Brain microvascular endothelial cell (primary cell): ENCODE results near the gene APLP2.
A peak's percentile ranks its signal among the peaks of the same experiment; 100 is the strongest.

Source experiments
- DNase-seq: peaks from one replicate; pipeline ENCODE4 v3.0.0-alpha.2; 2020
- H3K27ac ChIP-seq: fragments of 250-450 bp; sonication (Bioruptor Pico); 2 replicates; pipeline ENCODE4 v1.5.1; 2020; ENCODE audit warnings: mild to moderate bottlenecking, moderate library complexity
- H3K27me3 ChIP-seq: fragments of 250-450 bp; sonication (Bioruptor Pico); replicated peaks from 2 replicates; pipeline ENCODE4 v1.5.1; 2020; ENCODE audit warnings: mild to moderate bottlenecking
- H3K36me3 ChIP-seq: fragments of 250-450 bp; sonication (Bioruptor Pico); replicated peaks from 2 replicates; pipeline ENCODE4 v1.5.1; 2020; ENCODE audit warnings: mild to moderate bottlenecking
- H3K4me3 ChIP-seq: 2 replicates; pipeline ENCODE4 v1.5.1; 2011; ENCODE audit warnings: low read depth, mild to moderate bottlenecking, control low read depth, low read length, moderate library complexity
- in situ Hi-C: cut with HindIII; loops from 2 replicates; pipeline ENCODE4 v1.10.0; 2017; ENCODE audit warnings: low sequenced_read_pairs, low pct_ligation_motif_present
- TF ChIP-seq, protein P1 (sequence below): IDR thresholded peaks from 2 replicates; pipeline ENCODE4 v1.5.1; 2011; ENCODE audit warnings: low read depth, mild to moderate bottlenecking, moderate library complexity, low read length, control low read depth, inconsistent platforms; ENCODE audit errors: missing control alignments

APLP2 gene

DNA sequence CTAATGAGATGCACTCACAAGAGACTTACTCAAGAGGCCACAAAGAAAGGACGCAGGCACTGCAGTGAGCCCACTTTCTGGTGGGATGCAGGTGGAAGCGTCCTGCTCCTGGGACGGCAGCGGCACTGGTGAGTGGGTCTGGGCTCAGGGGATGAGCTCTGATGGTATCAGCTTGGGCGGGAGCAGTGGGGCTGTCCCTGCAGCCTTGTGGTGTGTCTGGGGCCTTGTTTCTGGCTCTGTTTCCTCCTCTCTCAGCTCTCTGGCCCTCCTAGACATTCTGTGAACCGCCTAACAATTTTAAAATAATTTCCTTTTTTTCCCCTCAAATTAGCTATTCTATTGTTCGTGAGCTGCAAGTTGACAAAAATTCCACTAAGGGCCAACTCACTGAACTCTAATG is 81.1 kb downstream of the APLP2 start:
- H3K27me3 ChIP-seq, result no peaks in the 10 kb centered on the region
- H3K36me3 ChIP-seq, result no peaks in the 10 kb centered on the region
- H3K4me3 ChIP-seq, result no peak overlapping the region
- in situ Hi-C loops, result no loop called here
- TF ChIP-seq, protein P1, sequence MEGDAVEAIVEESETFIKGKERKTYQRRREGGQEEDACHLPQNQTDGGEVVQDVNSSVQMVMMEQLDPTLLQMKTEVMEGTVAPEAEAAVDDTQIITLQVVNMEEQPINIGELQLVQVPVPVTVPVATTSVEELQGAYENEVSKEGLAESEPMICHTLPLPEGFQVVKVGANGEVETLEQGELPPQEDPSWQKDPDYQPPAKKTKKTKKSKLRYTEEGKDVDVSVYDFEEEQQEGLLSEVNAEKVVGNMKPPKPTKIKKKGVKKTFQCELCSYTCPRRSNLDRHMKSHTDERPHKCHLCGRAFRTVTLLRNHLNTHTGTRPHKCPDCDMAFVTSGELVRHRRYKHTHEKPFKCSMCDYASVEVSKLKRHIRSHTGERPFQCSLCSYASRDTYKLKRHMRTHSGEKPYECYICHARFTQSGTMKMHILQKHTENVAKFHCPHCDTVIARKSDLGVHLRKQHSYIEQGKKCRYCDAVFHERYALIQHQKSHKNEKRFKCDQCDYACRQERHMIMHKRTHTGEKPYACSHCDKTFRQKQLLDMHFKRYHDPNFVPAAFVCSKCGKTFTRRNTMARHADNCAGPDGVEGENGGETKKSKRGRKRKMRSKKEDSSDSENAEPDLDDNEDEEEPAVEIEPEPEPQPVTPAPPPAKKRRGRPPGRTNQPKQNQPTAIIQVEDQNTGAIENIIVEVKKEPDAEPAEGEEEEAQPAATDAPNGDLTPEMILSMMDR, result no peak
- DNase-seq, result no peak
- H3K27ac ChIP-seq, result no peak overlapping the region

DNA sequence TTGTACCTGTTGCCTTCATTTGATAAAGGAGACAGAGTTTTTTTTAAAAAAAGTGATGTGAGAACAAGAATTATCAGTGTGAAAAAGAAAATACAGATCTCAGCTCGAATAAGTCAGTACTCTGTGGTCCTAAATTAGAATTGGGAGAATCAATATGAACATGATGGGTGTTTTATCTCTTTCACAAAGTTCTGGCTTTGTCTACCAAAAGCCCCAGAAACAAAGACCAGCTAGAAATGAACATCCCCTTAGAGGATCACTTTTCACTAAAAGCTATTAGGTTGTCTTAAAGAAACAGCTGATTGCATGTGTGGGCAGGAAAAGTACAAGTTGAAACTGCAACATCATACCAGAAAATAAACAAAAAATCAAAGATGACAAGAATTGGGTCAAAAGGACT is 81.5 kb downstream of the APLP2 start:
- no peak for DNase-seq
- H3K36me3 ChIP-seq, result no peaks in the 10 kb centered on the region
- in situ Hi-C loops, result no loop called here
- TF ChIP-seq, protein P1, result no peak
- H3K4me3 ChIP-seq, result no peak overlapping the region
- no peaks in the 10 kb centered on the region for H3K27me3 ChIP-seq
- no peak overlapping the region for H3K27ac ChIP-seq

DNA sequence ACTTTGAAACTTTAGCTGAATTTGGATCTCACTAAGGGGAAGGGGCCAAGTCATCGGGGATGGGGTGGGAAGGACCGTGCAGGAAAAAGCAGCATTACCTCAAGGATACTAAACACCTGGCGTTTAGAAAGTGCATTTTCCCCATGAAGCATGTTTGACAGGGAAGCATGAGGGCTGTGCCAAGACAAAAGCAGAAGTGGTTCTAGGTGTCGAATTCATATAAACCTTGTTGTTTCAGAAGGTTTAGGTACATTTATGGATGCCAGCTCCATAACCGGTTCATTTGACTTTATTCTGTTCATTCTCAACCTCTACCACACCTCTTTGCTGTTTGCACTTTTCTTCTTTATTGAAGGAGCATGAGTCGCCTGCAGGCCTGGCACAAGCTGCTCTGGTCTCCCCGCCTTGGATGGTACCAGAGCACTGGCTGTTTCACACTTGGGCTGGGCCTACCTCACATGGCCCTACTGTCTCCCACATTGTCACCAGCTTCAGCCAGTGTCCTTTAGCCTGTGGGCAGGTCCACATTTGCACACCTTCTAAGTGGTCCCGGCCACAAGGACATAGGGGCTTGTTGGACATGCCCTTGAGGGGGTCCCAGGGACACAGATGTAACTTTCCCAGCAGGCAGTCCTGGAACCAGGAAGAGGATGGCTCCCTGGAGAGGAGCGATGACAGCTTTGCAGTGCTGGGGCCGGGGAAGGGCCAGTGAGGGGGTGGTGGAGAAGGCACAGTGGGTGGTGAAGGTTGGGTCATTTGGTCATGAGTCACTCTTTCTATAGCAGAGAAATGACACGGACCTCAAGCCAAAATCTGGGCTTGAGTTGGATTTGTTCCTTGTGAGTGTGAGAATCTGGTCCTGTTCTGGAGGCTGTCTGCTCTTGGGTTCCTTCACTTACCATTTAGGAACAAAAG is 86.7 kb downstream of the APLP2 start:
- peak; percentile 69 for DNase-seq
- peaks cover 11% of the 10 kb centered on the region for H3K27me3 ChIP-seq
- TF ChIP-seq, protein P1, result no peak
- H3K4me3 ChIP-seq, result no peak overlapping the region
- in situ Hi-C loops, result no loop called here
- peak overlapping the region; percentile 77 for H3K27ac ChIP-seq
- H3K36me3 ChIP-seq, result no peaks in the 10 kb centered on the region

DNA sequence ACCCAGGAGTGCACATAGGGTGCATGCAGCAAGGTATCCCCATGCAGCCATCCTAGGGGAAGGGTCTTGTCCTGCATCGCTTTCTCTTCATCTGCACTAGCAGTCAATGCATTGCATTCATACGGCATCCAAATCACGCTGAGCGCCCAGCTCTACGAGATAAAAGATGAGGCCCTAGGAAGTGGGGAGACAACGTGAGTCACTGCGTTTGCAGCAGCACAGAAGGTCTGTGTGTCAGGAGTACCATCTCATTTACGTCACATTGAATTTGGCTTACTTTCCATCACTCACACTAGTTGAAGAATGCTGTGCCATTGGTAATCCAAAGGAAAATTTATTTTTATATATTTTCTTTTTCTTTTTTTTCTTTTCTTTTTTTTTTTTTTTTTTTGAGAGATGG is 87.4 kb downstream of the APLP2 start:
- in situ Hi-C loops, result no loop called here
- H3K4me3 ChIP-seq, result no peak overlapping the region
- TF ChIP-seq, protein P1, result no peak
- H3K27me3 ChIP-seq, result peaks cover 11% of the 10 kb centered on the region
- peak; percentile 92 for DNase-seq
- H3K36me3 ChIP-seq, result no peaks in the 10 kb centered on the region
- peak overlapping the region; percentile 77 for H3K27ac ChIP-seq

DNA sequence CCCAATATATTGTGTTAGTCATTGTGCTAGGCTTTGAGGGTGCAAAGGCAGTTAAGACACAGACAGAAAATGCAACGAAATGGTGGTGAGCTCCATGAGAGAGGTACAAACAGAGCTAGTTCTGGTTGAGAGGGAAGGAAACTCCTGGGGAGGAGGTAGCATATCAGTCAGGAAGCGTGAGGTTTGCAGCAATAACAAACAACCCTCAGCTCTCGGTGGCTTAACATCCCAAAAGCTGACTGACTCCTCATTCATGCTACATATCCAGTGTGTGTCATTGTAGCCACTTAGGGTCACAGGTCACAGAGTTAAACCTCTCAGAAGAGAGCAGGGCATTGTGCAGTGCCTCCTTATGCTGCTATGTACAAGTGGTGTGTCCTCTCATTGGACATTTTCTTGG is 88.1 kb downstream of the APLP2 start:
- TF ChIP-seq, protein P1, result no peak
- in situ Hi-C loops, result no loop called here
- no peak for DNase-seq
- peaks cover 11% of the 10 kb centered on the region for H3K27me3 ChIP-seq
- no peak overlapping the region for H3K27ac ChIP-seq
- H3K36me3 ChIP-seq, result no peaks in the 10 kb centered on the region
- H3K4me3 ChIP-seq, result no peak overlapping the region
